Lung (tissue), 12 donors: Measurements from ENCODE around the gene VOPP1. TPM values are rescaled to one million over a fixed set of nuclear protein-coding genes. Genes with fewer than 3 reads are reported as not detected.

Experiments
- ATAC-seq: fragments of 200-7000 bp; cut with Tn5 transposase; one replicate; pipeline ENCODE4 v1.9.1; 2020; ENCODE audit warnings: moderate number of reproducible peaks; ENCODE audit not compliant: insufficient read depth, low FRiP score
- DNase-seq, 3 donors: peaks; one replicate each; pipeline ENCODE4 v3.0.0-alpha.2; 2013 to 2017
- H3K27ac ChIP-seq, 2 donors: one replicate each; pipeline ENCODE4 v1.5.1; 2013; ENCODE audit warnings: mild to moderate bottlenecking in 2 of 2, moderate library complexity in 2 of 2, control low read depth in 1 of 2, inconsistent platforms in 1 of 2, low read depth in 1 of 2, low read length in 1 of 2
- H3K27me3 ChIP-seq, 3 donors: one replicate each; pipeline ENCODE4 v1.5.1; 2013; ENCODE audit warnings: low read length in 2 of 3; ENCODE audit not compliant: control insufficient read depth in 3 of 3, insufficient read depth in 3 of 3
- H3K36me3 ChIP-seq, 4 donors: one replicate each; pipeline ENCODE4 v1.5.1; 2013; ENCODE audit warnings: low read length in 4 of 4, mild to moderate bottlenecking in 1 of 4, moderate library complexity in 1 of 4; ENCODE audit not compliant: control insufficient read depth in 4 of 4, insufficient read depth in 4 of 4
- H3K4me1 ChIP-seq, 5 donors: one replicate each; pipeline ENCODE4 v1.5.1; 2013; ENCODE audit warnings: low read length in 5 of 5, mild to moderate bottlenecking in 2 of 5, moderate library complexity in 1 of 5; ENCODE audit not compliant: control insufficient read depth in 5 of 5, insufficient read depth in 5 of 5
- H3K4me3 ChIP-seq: one replicate; pipeline ENCODE4 v1.5.1; 2013; ENCODE audit warnings: mild to moderate bottlenecking, control low read depth, moderate library complexity
- H3K9ac ChIP-seq, 2 donors: one replicate each; pipeline ENCODE4 v1.5.1; 2013; ENCODE audit warnings: low read length in 2 of 2, control low read depth in 1 of 2; ENCODE audit not compliant: insufficient read depth in 1 of 2
- H3K9me3 ChIP-seq, 4 donors: one replicate each; pipeline ENCODE4 v1.5.1; 2013; ENCODE audit warnings: low read length in 3 of 4, mild to moderate bottlenecking in 1 of 4, moderate library complexity in 1 of 4; ENCODE audit not compliant: control insufficient read depth in 4 of 4, insufficient read depth in 3 of 4
- WGBS, 2 donors: extraction: QIAGEN DNeasy Blood & Tissue Kit; methylation state at CpG; one replicate each; pipeline ENCODE4 v1.1.7; 2013; 5-methylcytosine and 5-hydroxymethylcytosine counted together
- polyA plus RNA-seq, 2 donors: library from polyadenylated mRNA; stranded (reverse); fragments of 200-250 nt; gene quantifications; one replicate each; pipeline ENCODE4 v1.2.1, GENCODE V29; 2013
- total RNA-seq, 2 donors: library from RNA; depleted of rRNA in 1 of 2; stranded (reverse); fragments of >200 nt in 1 of 2; gene quantifications; one replicate each; pipeline ENCODE4 v1.2.1, GENCODE V29; 2014 to 2021
- TF ChIP-seq, protein P1 (sequence below): IDR thresholded peaks from 2 replicates; pipeline ENCODE4 v1.5.1; 2012; ENCODE audit warnings: mild to moderate bottlenecking; ENCODE audit errors: control extremely low read depth, extremely low read depth
- donor health status: control.
- donor health status: control.
- donor health status: Bipolar disorder and iron deficiency.
- donor health status: healthy.
- donor health status: DM: yes; HTN: yes; CAD: no.

Gene VOPP1
- total and polyA plus RNA-seq, 4 donors: 25.8 to 64.0 (median 38.0) TPM

DNA sequence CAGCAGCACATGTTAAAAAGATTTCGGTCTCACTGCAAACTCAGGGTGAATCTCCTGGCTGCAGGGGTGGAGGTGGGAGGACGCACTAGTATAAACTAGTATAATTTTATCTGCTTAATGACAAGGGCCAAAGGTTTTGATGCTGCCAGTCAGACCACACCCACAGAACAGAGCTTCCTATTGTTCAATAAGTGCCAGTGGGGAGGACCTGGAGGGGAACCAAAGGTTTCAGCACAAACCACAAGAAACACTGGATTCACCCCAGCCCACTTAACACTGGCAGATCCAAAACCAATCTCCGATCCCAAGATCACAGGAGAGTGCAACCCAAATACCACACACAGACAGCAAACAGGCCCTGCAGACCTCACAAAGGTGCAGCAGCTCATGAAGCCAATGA is 6.6 kb downstream of the VOPP1 start:
- 68 to 74% methylated on average over 3 of the region's 3 CpGs for WGBS, 2 donors
- H3K4me1 ChIP-seq: peaks cover 0 to 6% (median 6%) of the 10 kb centered on the region in 5 donors
- no peak overlapping the region for H3K4me3 ChIP-seq

DNA sequence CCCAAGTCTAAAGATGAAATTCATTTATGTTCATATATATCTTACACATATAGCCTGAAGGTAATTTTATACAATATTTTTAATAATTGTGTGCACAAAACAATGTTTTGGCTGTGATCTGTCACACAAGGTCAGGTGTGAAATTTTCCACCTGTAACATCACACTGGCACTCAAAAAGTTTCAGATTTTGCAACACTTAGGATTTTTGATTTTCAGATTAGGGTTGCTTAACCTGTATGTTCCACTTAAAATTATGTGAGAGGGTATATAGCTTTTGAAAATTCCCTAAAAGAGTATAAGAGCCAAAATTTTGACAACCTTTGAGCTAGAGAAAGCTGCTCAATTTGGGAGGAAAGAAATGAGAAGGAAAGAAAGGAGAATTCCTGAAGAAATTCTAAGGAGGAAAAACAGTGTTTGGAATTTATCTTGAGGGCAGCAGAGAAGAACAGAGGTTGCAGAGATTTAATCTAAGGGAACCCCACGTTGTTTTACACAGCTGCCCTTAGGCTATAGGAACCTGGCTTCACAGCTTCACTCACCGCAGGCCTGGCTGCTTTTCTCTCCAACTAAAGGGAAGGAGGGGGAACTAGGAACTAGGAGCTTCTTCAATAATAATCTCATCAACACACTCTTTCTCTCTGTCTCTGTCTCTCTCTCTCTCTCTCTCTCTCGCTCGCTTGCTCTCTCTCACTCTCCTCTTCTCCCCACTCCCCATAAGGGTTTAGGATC is 8.5 kb downstream of the VOPP1 start:
- Histone ChIP-seq H3K4me1 (peaks cover 0 to 1% (median 0%) of the 10 kb centered on the region in 5 donors), H3K27ac (no peak overlapping the region), H3K27me3 (no peaks in the 10 kb centered on the region), H3K4me3 (no peak overlapping the region), H3K9ac (no peak overlapping the region), H3K36me3 (peaks cover 0 to 2% (median 0%) of the 10 kb centered on the region in 4 donors), H3K9me3 (no peaks in the 10 kb centered on the region)
- TF ChIP-seq, protein P1, sequence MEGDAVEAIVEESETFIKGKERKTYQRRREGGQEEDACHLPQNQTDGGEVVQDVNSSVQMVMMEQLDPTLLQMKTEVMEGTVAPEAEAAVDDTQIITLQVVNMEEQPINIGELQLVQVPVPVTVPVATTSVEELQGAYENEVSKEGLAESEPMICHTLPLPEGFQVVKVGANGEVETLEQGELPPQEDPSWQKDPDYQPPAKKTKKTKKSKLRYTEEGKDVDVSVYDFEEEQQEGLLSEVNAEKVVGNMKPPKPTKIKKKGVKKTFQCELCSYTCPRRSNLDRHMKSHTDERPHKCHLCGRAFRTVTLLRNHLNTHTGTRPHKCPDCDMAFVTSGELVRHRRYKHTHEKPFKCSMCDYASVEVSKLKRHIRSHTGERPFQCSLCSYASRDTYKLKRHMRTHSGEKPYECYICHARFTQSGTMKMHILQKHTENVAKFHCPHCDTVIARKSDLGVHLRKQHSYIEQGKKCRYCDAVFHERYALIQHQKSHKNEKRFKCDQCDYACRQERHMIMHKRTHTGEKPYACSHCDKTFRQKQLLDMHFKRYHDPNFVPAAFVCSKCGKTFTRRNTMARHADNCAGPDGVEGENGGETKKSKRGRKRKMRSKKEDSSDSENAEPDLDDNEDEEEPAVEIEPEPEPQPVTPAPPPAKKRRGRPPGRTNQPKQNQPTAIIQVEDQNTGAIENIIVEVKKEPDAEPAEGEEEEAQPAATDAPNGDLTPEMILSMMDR: no peak
- WGBS, 2 donors: 73 to 74% methylated on average over 4 of the region's 4 CpGs
- ATAC-seq (no peak), DNase-seq (no peak)

More for the DNA sequence above, 6.6 kb downstream of the VOPP1 start:
- ATAC-seq (no peak), DNase-seq (no peak)
- Histone ChIP-seq H3K36me3 (peaks cover 0 to 2% (median 0%) of the 10 kb centered on the region in 4 donors), H3K27ac (no peak overlapping the region), H3K9me3 (no peaks in the 10 kb centered on the region), H3K27me3 (no peaks in the 10 kb centered on the region), H3K9ac (no peak overlapping the region)
- TF ChIP-seq, protein P1: no peak

DNA sequence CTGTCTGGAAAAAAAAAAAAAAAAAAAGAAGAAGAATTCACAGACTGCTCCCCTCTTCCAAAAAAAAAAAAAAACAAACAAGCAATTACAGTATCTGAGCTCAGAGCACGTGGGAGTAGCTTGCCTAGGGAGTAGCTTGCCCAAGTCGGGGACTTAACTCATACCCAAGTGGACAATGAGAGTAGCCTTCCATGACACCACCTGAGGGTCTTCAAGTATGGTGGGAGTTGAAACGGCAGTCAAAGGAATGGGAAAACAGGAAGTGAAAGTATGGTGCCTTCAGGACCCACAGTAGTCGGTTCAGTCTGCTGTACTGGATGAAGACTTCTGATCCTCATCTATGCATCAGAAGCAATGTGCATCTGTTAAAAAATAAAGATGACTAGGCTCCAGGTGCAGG is 10.6 kb downstream of the VOPP1 start:
- H3K4me1 ChIP-seq: peaks cover 0 to 1% (median 0%) of the 10 kb centered on the region in 5 donors
- H3K9me3 ChIP-seq: no peaks in the 10 kb centered on the region
- TF ChIP-seq, protein P1: no peak
- H3K36me3 ChIP-seq: no peaks in the 10 kb centered on the region
- no peak for ATAC-seq
- H3K27me3 ChIP-seq: no peaks in the 10 kb centered on the region
- no peak overlapping the region for H3K9ac ChIP-seq
- H3K4me3 ChIP-seq: no peak overlapping the region
- WGBS, 2 donors: 80 to 89% methylated on average over 4 of the region's 4 CpGs
- no peak for DNase-seq
- H3K27ac ChIP-seq: no peak overlapping the region
